K562 (cell line): ENCODE results near the gene GCK. TPM values are rescaled to one million over a fixed set of nuclear protein-coding genes. Genes with fewer than 3 reads are reported as not detected.

ENCODE experiments used
- CREM ChIP-seq: IDR thresholded peaks from 2 replicates; pipeline ENCODE4 v1.6.1; 2014; ENCODE audit warnings: antibody characterized with exemption, low read depth
- HMGN3 ChIP-seq: IDR thresholded peaks from 2 replicates; pipeline ENCODE4 v1.6.1; 2011; ENCODE audit warnings: borderline replicate concordance, low read depth, mild to moderate bottlenecking, mixed read lengths, low read length; ENCODE audit not compliant: insufficient read length; ENCODE audit errors: extremely low read depth
- IRF1 ChIP-seq: sonication (generic); formaldehyde crosslinking; IDR thresholded peaks from 2 replicates; pipeline ENCODE4 v1.8.0; 2022; ENCODE audit warnings: missing genetic modification reagents, mild to moderate bottlenecking, borderline replicate concordance
- KAT2B ChIP-seq: IDR thresholded peaks from one replicate; pipeline ENCODE4 v1.6.1; 2012; ENCODE audit warnings: low read depth, mild to moderate bottlenecking, control low read depth, inconsistent platforms, low read length, moderate library complexity
- KLF6 ChIP-seq: fragments of 250-450 bp; sonication (Bioruptor Pico); IDR thresholded peaks from 2 replicates; pipeline ENCODE4 v1.4.0; 2020; ENCODE audit warnings: mild to moderate bottlenecking, moderate library complexity, borderline replicate concordance
- MNT ChIP-seq, 2 experiments: fragments of 450-650 bp; conservative IDR thresholded peaks; 2 replicates each; pipeline ENCODE4 v1.6.1; 2017; ENCODE audit warnings: mild to moderate bottlenecking in 2 of 2, moderate library complexity in 2 of 2
- MYC ChIP-seq, 2 experiments: fragments of 250-450 bp in 1 of 2; sonication (Bioruptor Pico) in 1 of 2; IDR thresholded peaks; 2 replicates each; pipeline versions ENCODE4 v1.5.1 to v1.6.1; 2012 to 2021; ENCODE audit warnings: low read depth in 2 of 2, borderline replicate concordance in 1 of 2, improper control_type of control experiment in 1 of 2, low read length in 1 of 2, mild to moderate bottlenecking in 1 of 2, moderate library complexity in 1 of 2
- SMARCA4 ChIP-seq: fragments of 450-650 bp; IDR thresholded peaks from 2 replicates; pipeline ENCODE4 v1.6.1; 2016
- SRF ChIP-seq, 2 experiments: fragments of 250-450, 450-650 bp in 1 of 2; sonication (Bioruptor Pico) in 1 of 2; sonication (generic) in 1 of 2; formaldehyde crosslinking; IDR thresholded peaks; 2 replicates each; pipeline versions ENCODE4 v1.5.0 to v1.5.1; 2020 to 2022; ENCODE audit warnings: mild to moderate bottlenecking in 1 of 2, missing genetic modification reagents in 1 of 2
- TEAD2 ChIP-seq: fragments of 450-650 bp; IDR thresholded peaks from 2 replicates; pipeline ENCODE4 v1.6.1; 2016; ENCODE audit warnings: missing genetic modification characterization, control low read depth, missing compliant biosample characterization
- polyA plus RNA-seq, 8 experiments: library from polyadenylated mRNA; depleted of rRNA in 4 of 8; stranded (reverse) in 5 of 8; unstranded in 3 of 8; fragments of >200 nt; fragmentation: Nextera tagmentation in 2 of 8; fragmentation: Illumina TruSeq in 1 of 8; extraction: Ambion mirVana in 2 of 8; extraction: Trizol in 1 of 8; gene quantifications; 2 replicates each; pipeline versions ENCODE4 v1.2.1 to v1.2.3, GENCODE V29; 2011 to 2014; ENCODE audit warnings: inconsistent platforms in 1 of 8, missing spikeins in 1 of 8
- total RNA-seq, 7 experiments: library from RNA; depleted of rRNA in 6 of 7; stranded (reverse); fragments of >200 nt in 6 of 7; fragmentation: Illumina TruSeq in 2 of 7; extraction: Trizol in 2 of 7; gene quantifications; 2 replicates each; pipeline versions ENCODE4 v1.2.1 to v1.2.3, GENCODE V29; 2011 to 2021; ENCODE audit warnings: low replicate concordance in 1 of 7

Gene GCK
- total and polyA plus RNA-seq, 9 of the 15 experiments (the other 6 are each of a cell fraction or from before 2014, with no cell fraction given), result 0.11 to 0.55 (median 0.16) TPM; not detected in 3

- no peak for TF ChIP-seq KAT2B
- no peak for TF ChIP-seq IRF1
- no peak for TF ChIP-seq MYC (IDR thresholded peaks at IDR 0.05; ENCODE audit: low read depth, low read length)
- TF ChIP-seq MYC (CRISPR knock-in tag; IDR thresholded peaks at IDR 0.05; ENCODE audit: borderline replicate concordance, low read depth), result no peak
- no peak for TF ChIP-seq CREM
- no peak for TF ChIP-seq SMARCA4
- no peak for TF ChIP-seq MNT (conservative IDR thresholded peaks at IDR 0.05)
- TF ChIP-seq HMGN3, result no peak
- TF ChIP-seq TEAD2 (tag), result no peak
- TF ChIP-seq SRF (CRISPR knock-in tag; IDR thresholded peaks at IDR 0.05), result no peak
- TF ChIP-seq KLF6 (CRISPR knock-in tag), result no peak
- TF ChIP-seq, all 486 proteins: peak for 0
Observed at GRCh38 chr7:44224974-44225565, 35.8 kb upstream of the GCK start (continued).
